BJ (cell line): Measurements from ENCODE around the gene DCLRE1A. TPM values are rescaled to one million over a fixed set of nuclear protein-coding genes. Genes with fewer than 3 reads are reported as not detected.

Source experiments
- CTCF ChIA-PET: fragments of 350-600 bp; formaldehyde crosslinking; extraction: SDS; loops from one replicate; lab custom pipeline; 2021; ENCODE audit warnings: antibody characterized with exemption, inconsistent platforms; lab: Yijun Ruan, JAX
- POLR2A ChIA-PET: fragments of 300-600 bp; sonication (Branson Sonifier 250); formaldehyde crosslinking; extraction: SDS; loops from one replicate; lab custom pipeline; 2021; ENCODE audit warnings: antibody characterized with exemption; lab: Charles Lee
- DNase-seq: peaks from one replicate; pipeline ENCODE4 v3.0.0-alpha.2; 2011; ENCODE audit warnings: low read depth
- H3K27me3 ChIP-seq: 2 replicates; pipeline ENCODE4 v1.6.0; 2011; ENCODE audit warnings: low read length; ENCODE audit not compliant: control insufficient read depth, insufficient read depth
- H3K36me3 ChIP-seq: 2 replicates; pipeline ENCODE4 v1.5.1; 2011; ENCODE audit warnings: low read length; ENCODE audit not compliant: control insufficient read depth, insufficient read depth
- H3K4me3 ChIP-seq: 2 replicates; pipeline ENCODE4 v1.5.1; 2011; ENCODE audit warnings: low read depth, mild to moderate bottlenecking, control low read depth, low read length
- CTCF ChIP-seq: IDR thresholded peaks from 2 replicates; pipeline ENCODE4 v1.5.1; 2011; ENCODE audit warnings: low read depth, mild to moderate bottlenecking, control low read depth, inconsistent platforms, low read length, moderate library complexity; ENCODE audit not compliant: insufficient read depth
- polyA plus RNA-seq: library from polyadenylated mRNA; depleted of rRNA; stranded (reverse); fragments of >200 nt; gene quantifications from 2 replicates; pipeline ENCODE4 v1.2.3, GENCODE V29; 2011

DCLRE1A gene
- polyA plus RNA-seq, 1 experiment, result 3.2 TPM

DNA sequence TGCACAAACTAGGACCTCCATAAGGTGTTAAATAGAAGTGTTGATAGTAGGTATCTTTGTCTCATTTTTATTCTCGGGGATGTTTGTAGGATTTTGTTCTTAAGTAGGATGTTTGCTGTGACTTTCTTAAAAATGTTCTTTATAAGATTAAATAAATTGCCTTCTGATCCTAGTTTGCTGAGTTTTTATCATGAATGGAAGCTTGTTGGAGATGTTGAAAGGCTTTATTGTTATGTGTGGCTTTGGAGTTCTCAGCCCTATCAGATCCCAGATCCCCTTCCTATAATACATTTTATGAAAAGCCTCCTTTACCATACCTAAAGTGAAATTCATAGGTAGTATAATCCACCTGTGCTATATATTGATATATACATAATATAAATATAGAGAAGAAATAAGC is 40.7 kb upstream of the DCLRE1A start:
- H3K36me3 ChIP-seq, result no peaks in the 10 kb centered on the region; the same call in 1 of the 2 replicates
- ChIA-PET CTCF (no interaction called here), POLR2A (no interaction called here)
- DNase-seq, result no peak
- H3K27me3 ChIP-seq, result no peaks in the 10 kb centered on the region
- no peak overlapping the region for H3K4me3 ChIP-seq
- no peak for TF ChIP-seq CTCF

DNA sequence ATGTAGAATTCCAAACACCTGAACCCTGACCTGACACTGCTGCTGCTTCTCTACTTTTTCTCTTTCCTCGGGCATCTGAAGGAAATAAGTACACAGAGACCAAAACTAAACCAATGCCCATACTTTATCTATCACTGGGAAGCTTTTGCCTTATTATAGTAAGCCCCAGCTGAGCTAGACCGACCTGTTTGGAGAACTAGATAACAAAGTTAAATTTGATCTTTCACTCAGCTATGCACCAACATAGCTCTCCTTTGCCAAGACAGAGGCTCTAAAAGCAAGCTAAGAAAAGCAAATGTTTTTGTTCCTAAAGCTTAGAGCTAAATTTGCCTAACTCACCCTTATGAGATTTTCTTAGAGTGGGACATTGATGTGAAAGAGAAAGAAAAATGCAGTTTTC is 39.7 kb upstream of the DCLRE1A start:
- CTCF ChIA-PET, result interaction anchor here (0.6 kb wide), 1 partner anchor 203 kb away, joined by 3 read pairs; no protein-coding TSS in a partner anchor
- no peak for DNase-seq
- Histone ChIP-seq H3K4me3 (no peak overlapping the region), H3K27me3 (no peaks in the 10 kb centered on the region), H3K36me3 (no peaks in the 10 kb centered on the region)
- TF ChIP-seq CTCF, result no peak
- POLR2A ChIA-PET, result no interaction called here

GRCh38 chr10:113891476-113891875 is 37.6 kb upstream of the DCLRE1A start:
- DNase-seq, result no peak
- POLR2A ChIA-PET, result no interaction called here

DNA sequence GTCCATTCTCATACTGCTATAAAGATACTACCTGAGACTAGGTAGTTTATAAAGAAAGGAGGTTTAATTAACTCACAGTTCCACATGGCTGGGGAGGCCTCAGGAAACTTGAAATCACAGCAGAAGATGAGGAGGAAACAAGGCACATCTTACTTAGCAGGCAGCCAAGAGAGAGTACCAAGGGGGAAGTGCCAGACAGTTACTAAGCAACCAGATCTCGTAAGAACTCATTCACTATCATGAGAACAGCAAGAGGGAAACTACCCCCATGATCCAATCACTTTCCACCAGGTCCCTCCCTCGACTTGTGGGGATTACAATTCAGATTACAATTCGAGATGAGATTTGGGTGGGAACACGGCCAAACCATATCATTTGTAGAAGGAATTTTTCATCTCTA is 36.9 kb upstream of the DCLRE1A start:
- DNase-seq, result no peak
- no peak for TF ChIP-seq CTCF
- ChIA-PET CTCF (no interaction called here), POLR2A (no interaction called here)
- Histone ChIP-seq H3K36me3 (no peaks in the 10 kb centered on the region), H3K4me3 (no peak overlapping the region), H3K27me3 (no peaks in the 10 kb centered on the region)

More at GRCh38 chr10:113891476-113891875, 37.6 kb upstream of the DCLRE1A start:
- Histone ChIP-seq H3K27me3 (no peaks in the 10 kb centered on the region), H3K4me3 (no peak overlapping the region), H3K36me3 (no peaks in the 10 kb centered on the region)
- CTCF ChIA-PET, result no interaction called here
- TF ChIP-seq CTCF, result 0 out of 2 replicates have a peak, but pooled peaks have one; percentile 10

- Histone ChIP-seq H3K36me3 (no peaks in the 10 kb centered on the region), H3K4me3 (no peak overlapping the region), H3K27me3 (no peaks in the 10 kb centered on the region)
- no peak for TF ChIP-seq CTCF
- DNase-seq, result no peak
- ChIA-PET CTCF (no interaction called here), POLR2A (no interaction called here)
Measured at GRCh38 chr10:113889911-113890310, 36.0 kb upstream of the DCLRE1A start.
